GM23248 (cell line): ENCODE data around the gene HOXA5. TPM values are rescaled to one million over a fixed set of nuclear protein-coding genes. Genes with fewer than 3 reads are reported as not detected.

Source experiments
- DNase-seq: peaks from one replicate; pipeline ENCODE4 v3.0.0-alpha.2; 2015
- H2AFZ ChIP-seq: fragments of 200-600 bp; sonication (generic); 2 replicates; pipeline ENCODE4 v1.6.1; 2016; ENCODE audit warnings: antibody characterized with exemption
- H3F3A ChIP-seq: fragments of 200-600 bp; sonication (generic); 2 replicates; pipeline ENCODE4 v1.6.1; 2016; ENCODE audit warnings: mild to moderate bottlenecking, antibody characterized with exemption, mixed run types; ENCODE audit not compliant: insufficient read depth
- H3K27ac ChIP-seq: fragments of 200-600 bp; sonication (generic); 2 replicates; pipeline ENCODE4 v1.5.1; 2016; ENCODE audit warnings: mild to moderate bottlenecking
- H3K27me3 ChIP-seq: fragments of 200-600 bp; sonication (generic); replicated peaks from 2 replicates; pipeline ENCODE4 v1.6.1; 2016; ENCODE audit warnings: mild to moderate bottlenecking; ENCODE audit not compliant: insufficient read depth
- H3K36me3 ChIP-seq: fragments of 200-600 bp; sonication (generic); 2 replicates; pipeline ENCODE4 v1.6.1; 2016; ENCODE audit warnings: low read depth, mild to moderate bottlenecking
- H3K4me1 ChIP-seq: fragments of 200-600 bp; sonication (generic); 2 replicates; pipeline ENCODE4 v1.6.1; 2016; ENCODE audit warnings: mild to moderate bottlenecking; ENCODE audit not compliant: insufficient read depth
- H3K4me2 ChIP-seq: fragments of 200-600 bp; sonication (generic); one replicate; pipeline ENCODE4 v1.6.1; 2016; ENCODE audit warnings: mild to moderate bottlenecking; ENCODE audit not compliant: unreplicated experiment
- H3K4me3 ChIP-seq: fragments of 200-600 bp; sonication (generic); 2 replicates; pipeline ENCODE4 v1.5.1; 2016; ENCODE audit warnings: mild to moderate bottlenecking
- H3K79me2 ChIP-seq: fragments of 200-600 bp; sonication (generic); 2 replicates; pipeline ENCODE4 v1.6.1; 2016; ENCODE audit warnings: mild to moderate bottlenecking; ENCODE audit not compliant: insufficient read depth
- H3K9ac ChIP-seq: fragments of 200-600 bp; sonication (generic); 2 replicates; pipeline ENCODE4 v1.6.1; 2016; ENCODE audit warnings: mild to moderate bottlenecking
- H3K9me2 ChIP-seq: fragments of 200-600 bp; sonication (generic); 2 replicates; pipeline ENCODE4 v1.6.1; 2016; ENCODE audit warnings: mixed run types, mild to moderate bottlenecking, moderate library complexity; ENCODE audit not compliant: insufficient read depth
- H3K9me3 ChIP-seq: fragments of 200-600 bp; sonication (generic); one replicate; pipeline ENCODE4 v1.6.1; 2017; ENCODE audit warnings: low read depth
- H4K20me1 ChIP-seq: fragments of 200-600 bp; sonication (generic); 2 replicates; pipeline ENCODE4 v1.6.0; 2016; ENCODE audit not compliant: insufficient read depth
- EZH2 ChIP-seq: fragments of 200-600 bp; sonication (generic); IDR thresholded peaks from 2 replicates; pipeline ENCODE4 v1.6.1; 2018; ENCODE audit warnings: antibody characterized with exemption, mild to moderate bottlenecking; ENCODE audit not compliant: insufficient read depth, poor library complexity, severe bottlenecking
- EZH2phosphoT487 ChIP-seq: fragments of 200-600 bp; sonication (generic); IDR thresholded peaks from 2 replicates; pipeline ENCODE4 v1.6.1; 2018; ENCODE audit warnings: antibody characterized with exemption, moderate library complexity, mild to moderate bottlenecking, low read depth; ENCODE audit not compliant: insufficient read depth
- WGBS, 2 experiments: methylation state at CpG; one replicate each; pipeline ENCODE4 v1.1.6; 2015 to 2017; ENCODE audit warnings: low lambda C conversion rate in 2 of 2, low coverage in 1 of 2; ENCODE audit errors: missing lambda C conversion rate in 2 of 2; 5-methylcytosine and 5-hydroxymethylcytosine counted together
- in situ Hi-C: fragments of 300-500 bp; cut with MboI; formaldehyde crosslinking; loops from 2 replicates; pipeline ENCODE4 v1.15.0; 2020
- polyA plus RNA-seq: library from polyadenylated mRNA; unstranded; fragments of >200 nt; fragmentation: Nextera tagmentation; extraction: Ambion mirVana; gene quantifications from 2 replicates; pipeline ENCODE4 v1.2.1, GENCODE V29; 2016
- total RNA-seq: library from RNA; depleted of rRNA; stranded (reverse); fragments of >200 nt; shearing (Covaris generic); gene quantifications from 2 replicates; pipeline ENCODE4 v1.2.3, GENCODE V29; 2014

The HOXA5 gene
- total and polyA plus RNA-seq, 2 experiments from 2014 or later = 1.9 to 4.0 TPM

GRCh38 chr7:27156916-27157701 is 13.6 kb upstream of the HOXA5 start:
- no peaks in the 10 kb centered on the region for H4K20me1 ChIP-seq
- in situ Hi-C loops = loop anchor here (10.0 kb wide), 3 partner anchors 302 to 1292 kb away; no protein-coding TSS in a partner anchor
- H3K4me3 ChIP-seq = peak overlapping the region; percentile 88
- peak; percentile 57 for DNase-seq
- peaks cover 12% of the 10 kb centered on the region for H3K4me1 ChIP-seq
- H3K9me2 ChIP-seq = no peaks in the 10 kb centered on the region
- peaks cover 9% of the 10 kb centered on the region; the same call in 1 of the 2 replicates for H3F3A ChIP-seq
- H3K9me3 ChIP-seq = no peaks in the 10 kb centered on the region
- WGBS, 2 experiments = 30 to 32% methylated on average over 26 to 28 of the region's 30 CpGs
- H2AFZ ChIP-seq = peak overlapping the region; percentile 96
- H3K4me2 ChIP-seq = peak overlapping the region; percentile 93
- no peaks in the 10 kb centered on the region for H3K36me3 ChIP-seq
- H3K79me2 ChIP-seq = peaks cover 48% of the 10 kb centered on the region
- no peak overlapping the region for H3K27ac ChIP-seq
- H3K27me3 ChIP-seq = no peaks in the 10 kb centered on the region
- peak overlapping the region; percentile 80 for H3K9ac ChIP-seq
- TF ChIP-seq EZH2 (no peak), EZH2phosphoT487 (no peak)

GRCh38 chr7:27156508-27156898 is 13.0 kb upstream of the HOXA5 start, which contains the start of gene HOXA7:
TSS of gene HOXA7 (minus strand) at chr7:27156675. CDS start at chr7:27156545, 130 bp downstream.
- H3K79me2 ChIP-seq = peaks cover 48% of the 10 kb centered on the region
- no peaks in the 10 kb centered on the region for H3K36me3 ChIP-seq
- peak within 1 kb of the TSS; percentile 49 for H3K27ac ChIP-seq
- in situ Hi-C loops = loop anchor here (10.0 kb wide), 3 partner anchors 302 to 1292 kb away; no protein-coding TSS in a partner anchor
- H3F3A ChIP-seq = peaks cover 12% of the 10 kb centered on the region; the same call in 1 of the 2 replicates
- TF ChIP-seq EZH2phosphoT487 (no peak), EZH2 (no peak)
- H3K9me3 ChIP-seq = no peaks in the 10 kb centered on the region
- H3K9ac ChIP-seq = peak within 1 kb of the TSS; percentile 80
- H3K4me1 ChIP-seq = peaks cover 12% of the 10 kb centered on the region
- no peaks in the 10 kb centered on the region for H3K27me3 ChIP-seq
- 1% methylated on average over 26 to 33 of the region's 33 CpGs for WGBS, 2 experiments
- H2AFZ ChIP-seq = peak within 1 kb of the TSS; percentile 96
- peak within 1 kb of the TSS; percentile 88 for H3K4me3 ChIP-seq
- peak within 1 kb of the TSS; percentile 93 for H3K4me2 ChIP-seq
- DNase-seq = peak; percentile 91
- H4K20me1 ChIP-seq = no peaks in the 10 kb centered on the region
- no peaks in the 10 kb centered on the region for H3K9me2 ChIP-seq

- H3K27ac ChIP-seq = peak overlapping the region; percentile 49
- peak overlapping the region; percentile 88 for H3K4me3 ChIP-seq
- H3K36me3 ChIP-seq = no peaks in the 10 kb centered on the region
- H3K4me1 ChIP-seq = peaks cover 12% of the 10 kb centered on the region
- 1 to 2% methylated on average over 63 of the region's 63 CpGs for WGBS, 2 experiments
- H3K9me3 ChIP-seq = no peaks in the 10 kb centered on the region
- DNase-seq = peak; percentile 78
- in situ Hi-C loops = loop anchor here (10.0 kb wide), 3 partner anchors 301 to 1291 kb away; no protein-coding TSS in a partner anchor
- no peak for TF ChIP-seq EZH2
- no peak for TF ChIP-seq EZH2phosphoT487
- H3K9me2 ChIP-seq = no peaks in the 10 kb centered on the region
- H3K9ac ChIP-seq = peak overlapping the region; percentile 80
- peak overlapping the region; percentile 96 for H2AFZ ChIP-seq
- H3K27me3 ChIP-seq = no peaks in the 10 kb centered on the region
- H3K4me2 ChIP-seq = peak overlapping the region; percentile 93
- H3F3A ChIP-seq = peaks cover 14% of the 10 kb centered on the region; the same call in 1 of the 2 replicates
- H4K20me1 ChIP-seq = no peaks in the 10 kb centered on the region
- peaks cover 49% of the 10 kb centered on the region for H3K79me2 ChIP-seq
Measured at GRCh38 chr7:27155816-27156507, 12.5 kb upstream of the HOXA5 start.
